ENCODE measurements around the gene DDX47.
"Not testable (repeated sequence)": the region's sequence is repeated elsewhere in the genome, so short reads cannot be mapped to it uniquely, and the experiment has no call there.

- not testable (repeated sequence) for TF ChIP-seq POLR2AphosphoS5 (IDR thresholded peaks at IDR 0.05); CTCF (IDR thresholded peaks at IDR 0.05 in 8 of 11, conservative IDR thresholded peaks at IDR 0.05 in 3 of 11); POLR2A (IDR thresholded peaks at IDR 0.05)
Measured at GRCh38 chr12:12801656-12802055, 11.5 kb upstream of the DDX47 start.
